ENCODE results near the gene HS6ST2. TPM values are rescaled to one million over a fixed set of nuclear protein-coding genes. Genes with fewer than 3 reads are reported as not detected.

HS6ST2 gene
- total RNA-seq, 1 donor from 2014 or later, result 35.8 TPM

- no peaks in the 10 kb centered on the region for H3K9me3 Mint-ChIP-seq
- no peaks in the 10 kb centered on the region for H3K4me1 Mint-ChIP-seq (ENCODE audit: unreplicated experiment)
- TF ChIP-seq CTCF (conservative IDR thresholded peaks at IDR 0.05), result no peak
- DNase-seq (ENCODE audit: extremely low spot score, unreplicated experiment), result no peak
- no peaks in the 10 kb centered on the region for H3K36me3 Mint-ChIP-seq
- no peaks in the 10 kb centered on the region for H3K27me3 Mint-ChIP-seq
- H3K27ac Mint-ChIP-seq, result no peak overlapping the region
- H3K4me3 Mint-ChIP-seq, result no peak overlapping the region
These were observed 339.6 kb downstream of the HS6ST2 start for GRCh38 chrX:132618810-132619209.

GRCh38 chrX:132615391-132616131 is 342.9 kb downstream of the HS6ST2 start:
- Mint-ChIP-seq H3K9me3 (no peaks in the 10 kb centered on the region), H3K27ac (no peak overlapping the region)
- DNase-seq (ENCODE audit: extremely low spot score, unreplicated experiment), result no peak

GRCh38 chrX:132614297-132614696 is 344.1 kb downstream of the HS6ST2 start:
- TF ChIP-seq CTCF (conservative IDR thresholded peaks at IDR 0.05), result peak; percentile 64
- no peak overlapping the region for H3K27ac Mint-ChIP-seq
- H3K4me3 Mint-ChIP-seq, result no peak overlapping the region
- H3K36me3 Mint-ChIP-seq, result no peaks in the 10 kb centered on the region
- peaks cover 8% of the 10 kb centered on the region for H3K4me1 Mint-ChIP-seq (ENCODE audit: unreplicated experiment)
- no peaks in the 10 kb centered on the region for H3K27me3 Mint-ChIP-seq
- DNase-seq (ENCODE audit: extremely low spot score, unreplicated experiment), result no peak
- no peaks in the 10 kb centered on the region for H3K9me3 Mint-ChIP-seq

More at GRCh38 chrX:132615391-132616131, 342.9 kb downstream of the HS6ST2 start:
- Mint-ChIP-seq H3K4me1 (ENCODE audit: unreplicated experiment) (peaks cover 6% of the 10 kb centered on the region), H3K27me3 (no peaks in the 10 kb centered on the region), H3K36me3 (no peaks in the 10 kb centered on the region), H3K4me3 (no peak overlapping the region)
- TF ChIP-seq CTCF (conservative IDR thresholded peaks at IDR 0.05), result peak; percentile 75

GRCh38 chrX:132613801-132614200 is 344.6 kb downstream of the HS6ST2 start:
- no peaks in the 10 kb centered on the region for H3K36me3 Mint-ChIP-seq
- H3K27ac Mint-ChIP-seq, result no peak overlapping the region
- TF ChIP-seq CTCF (conservative IDR thresholded peaks at IDR 0.05), result no peak
- no peaks in the 10 kb centered on the region for H3K9me3 Mint-ChIP-seq
- H3K4me1 Mint-ChIP-seq (ENCODE audit: unreplicated experiment), result peaks cover 8% of the 10 kb centered on the region
- no peak for DNase-seq (ENCODE audit: extremely low spot score, unreplicated experiment)
- no peaks in the 10 kb centered on the region for H3K27me3 Mint-ChIP-seq
- H3K4me3 Mint-ChIP-seq, result no peak overlapping the region

GRCh38 chrX:132612821-132613564 is 345.4 kb downstream of the HS6ST2 start:
- no peaks in the 10 kb centered on the region for H3K9me3 Mint-ChIP-seq
- no peak overlapping the region for H3K4me3 Mint-ChIP-seq
- H3K4me1 Mint-ChIP-seq (ENCODE audit: unreplicated experiment), result peaks cover 8% of the 10 kb centered on the region
- H3K27ac Mint-ChIP-seq, result no peak overlapping the region
- H3K27me3 Mint-ChIP-seq, result no peaks in the 10 kb centered on the region
- TF ChIP-seq CTCF (conservative IDR thresholded peaks at IDR 0.05), result peak; percentile 85
- no peak for DNase-seq (ENCODE audit: extremely low spot score, unreplicated experiment)
- H3K36me3 Mint-ChIP-seq, result no peaks in the 10 kb centered on the region

All from type B pancreatic cell (in vitro differentiated cells).